Lower leg skin (tissue), 4 donors: ENCODE results near the gene CCDC51. TPM values are rescaled to one million over a fixed set of nuclear protein-coding genes. Genes with fewer than 3 reads are reported as not detected.
"Not testable (repeated sequence)": the region's sequence is repeated elsewhere in the genome, so short reads cannot be mapped to it uniquely, and the experiment has no call there.

Experiments used
- DNase-seq, 2 donors: peaks; one replicate each; pipeline ENCODE4 v3.0.0-alpha.2; 2019; ENCODE audit warnings: low spot score in 2 of 2
- H3K4me3 ChIP-seq: fragments of 200-600 bp; sonication (generic); 2 replicates; pipeline ENCODE4 v1.5.1; 2017; ENCODE audit warnings: mild to moderate bottlenecking, low read depth; ENCODE audit not compliant: poor library complexity, severe bottlenecking
- POLR2A ChIP-seq, 2 donors: fragments of 450-650 bp; IDR thresholded peaks; one replicate each; pipeline ENCODE4 v1.6.1; 2016 to 2017; ENCODE audit warnings: antibody characterized with exemption in 2 of 2, mild to moderate bottlenecking in 1 of 2, moderate library complexity in 1 of 2
- WGBS, 2 donors: methylation state at CpG; one replicate each; pipeline ENCODE4 v1.1.5; 2018; 5-methylcytosine and 5-hydroxymethylcytosine counted together
- intact Hi-C: fragments of 100-400 bp; cut with DNase I; formaldehyde crosslinking; loops from one replicate; pipeline ENCODE4 v1.15.0; 2023; ENCODE audit warnings: low total_unique reads
- total RNA-seq, 4 donors: library from RNA; depleted of rRNA; stranded (reverse); fragments of >200 nt; gene quantifications; one replicate each; pipeline ENCODE4 v1.1.0, GENCODE V29; 2016
- TF ChIP-seq, protein P1 (sequence below), 3 donors: fragments of 450-650 bp; IDR thresholded peaks; one replicate each; pipeline ENCODE4 v1.5.1; 2016; ENCODE audit warnings: antibody characterized with exemption in 3 of 3, mild to moderate bottlenecking in 3 of 3, moderate library complexity in 2 of 3

The CCDC51 gene
- total RNA-seq, 4 donors from 2014 or later = 6.7 to 17.1 (median 11.6) TPM

DNA sequence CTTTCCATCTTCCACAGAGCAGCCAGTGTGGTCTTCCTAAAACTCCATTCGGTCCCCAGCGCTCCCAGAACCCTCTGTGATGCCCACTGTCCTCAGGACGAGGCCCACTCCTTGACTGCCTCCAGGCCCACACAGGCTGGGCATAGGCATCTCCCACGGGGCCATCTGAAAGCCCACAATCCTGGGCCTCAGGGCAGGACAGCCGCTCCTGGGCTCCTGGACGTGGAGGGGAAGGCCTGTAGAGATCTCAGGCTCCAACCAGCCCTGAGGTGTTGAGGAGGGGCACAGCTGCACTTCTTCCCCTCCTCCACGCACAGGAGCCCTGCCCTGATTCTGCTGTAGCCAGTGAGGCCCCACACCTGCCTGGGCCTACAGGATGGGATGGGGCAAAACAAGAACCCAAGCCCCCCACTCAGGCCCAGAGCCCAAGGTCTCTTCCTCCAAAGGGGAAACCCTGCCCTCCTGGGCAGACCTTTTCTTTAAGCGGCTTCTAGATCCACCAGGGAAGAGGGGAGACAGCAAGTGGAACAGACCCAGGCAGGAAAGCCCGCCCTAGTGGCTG, 38.1 kb upstream of the CCDC51 start:
- no peak for DNase-seq
- TF ChIP-seq, protein P1, sequence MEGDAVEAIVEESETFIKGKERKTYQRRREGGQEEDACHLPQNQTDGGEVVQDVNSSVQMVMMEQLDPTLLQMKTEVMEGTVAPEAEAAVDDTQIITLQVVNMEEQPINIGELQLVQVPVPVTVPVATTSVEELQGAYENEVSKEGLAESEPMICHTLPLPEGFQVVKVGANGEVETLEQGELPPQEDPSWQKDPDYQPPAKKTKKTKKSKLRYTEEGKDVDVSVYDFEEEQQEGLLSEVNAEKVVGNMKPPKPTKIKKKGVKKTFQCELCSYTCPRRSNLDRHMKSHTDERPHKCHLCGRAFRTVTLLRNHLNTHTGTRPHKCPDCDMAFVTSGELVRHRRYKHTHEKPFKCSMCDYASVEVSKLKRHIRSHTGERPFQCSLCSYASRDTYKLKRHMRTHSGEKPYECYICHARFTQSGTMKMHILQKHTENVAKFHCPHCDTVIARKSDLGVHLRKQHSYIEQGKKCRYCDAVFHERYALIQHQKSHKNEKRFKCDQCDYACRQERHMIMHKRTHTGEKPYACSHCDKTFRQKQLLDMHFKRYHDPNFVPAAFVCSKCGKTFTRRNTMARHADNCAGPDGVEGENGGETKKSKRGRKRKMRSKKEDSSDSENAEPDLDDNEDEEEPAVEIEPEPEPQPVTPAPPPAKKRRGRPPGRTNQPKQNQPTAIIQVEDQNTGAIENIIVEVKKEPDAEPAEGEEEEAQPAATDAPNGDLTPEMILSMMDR (IDR thresholded peaks at IDR 0.05) = no peak
- TF ChIP-seq POLR2A (IDR thresholded peaks at IDR 0.05) = no peak
- WGBS, 2 donors = 85 to 91% methylated on average over 9 of the region's 9 CpGs
- H3K4me3 ChIP-seq = no peak overlapping the region
- intact Hi-C loops = no loop called here

DNA sequence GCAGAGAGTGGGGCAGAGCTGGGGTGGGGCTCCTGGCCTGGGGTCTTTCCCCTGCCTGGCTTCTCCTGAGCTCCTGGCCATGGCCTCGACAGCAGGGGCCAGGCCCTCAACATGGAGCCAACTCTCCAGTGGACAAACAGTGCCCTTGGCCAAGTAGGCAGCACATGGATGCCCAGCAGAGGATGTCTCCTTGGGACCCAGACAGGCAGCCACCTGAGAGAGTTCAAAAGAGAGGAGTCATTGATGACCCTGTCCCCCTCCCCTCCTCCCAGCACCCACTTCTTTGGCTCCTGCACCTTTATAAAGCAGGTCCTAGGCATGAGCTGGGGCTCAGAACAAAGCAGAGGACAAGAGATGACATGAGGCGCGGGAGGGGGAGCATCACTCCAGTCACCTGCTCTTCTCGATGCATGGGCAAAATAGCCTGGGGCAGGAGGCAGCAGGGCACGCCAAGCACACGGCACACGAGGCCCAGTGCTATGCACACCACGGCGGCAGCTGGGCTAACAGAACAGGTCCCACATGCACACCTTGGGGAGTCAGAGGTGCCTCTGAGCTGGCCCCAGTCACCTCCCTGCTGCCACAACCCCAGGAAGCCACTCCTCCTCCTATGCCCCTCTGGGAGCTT, 36.6 kb upstream of the CCDC51 start:
- intact Hi-C loops = no loop called here
- DNase-seq = no peak
- H3K4me3 ChIP-seq = no peak overlapping the region
- 74 to 79% methylated on average over 9 of the region's 9 CpGs for WGBS, 2 donors
- TF ChIP-seq, protein P1 (IDR thresholded peaks at IDR 0.05) = no peak
- no peak for TF ChIP-seq POLR2A (IDR thresholded peaks at IDR 0.05)

- DNase-seq = no peak
Observed at GRCh38 chr3:48475188-48475587, 35.3 kb upstream of the CCDC51 start.

GRCh38 chr3:48474619-48475018, 34.7 kb upstream of the CCDC51 start:
- no peak for DNase-seq
- 68 to 84% methylated on average over 4 of the region's 4 CpGs for WGBS, 2 donors
- no peak overlapping the region for H3K4me3 ChIP-seq
- intact Hi-C loops = no loop called here
- TF ChIP-seq, protein P1 (IDR thresholded peaks at IDR 0.05) = no peak
- no peak for TF ChIP-seq POLR2A (IDR thresholded peaks at IDR 0.05)

More at GRCh38 chr3:48475188-48475587, 35.3 kb upstream of the CCDC51 start:
- intact Hi-C loops = no loop called here
- TF ChIP-seq, protein P1 (IDR thresholded peaks at IDR 0.05) = no peak
- TF ChIP-seq POLR2A (IDR thresholded peaks at IDR 0.05) = no peak
- WGBS, 2 donors = 76 to 86% methylated on average over 11 of the region's 11 CpGs
- no peak overlapping the region for H3K4me3 ChIP-seq

GRCh38 chr3:48474031-48474430, 34.1 kb upstream of the CCDC51 start:
- DNase-seq, intact Hi-C loops, H3K4me3 ChIP-seq: not testable (repeated sequence)
- 89 to 92% methylated on average over 4 of the region's 4 CpGs for WGBS, 2 donors

DNA sequence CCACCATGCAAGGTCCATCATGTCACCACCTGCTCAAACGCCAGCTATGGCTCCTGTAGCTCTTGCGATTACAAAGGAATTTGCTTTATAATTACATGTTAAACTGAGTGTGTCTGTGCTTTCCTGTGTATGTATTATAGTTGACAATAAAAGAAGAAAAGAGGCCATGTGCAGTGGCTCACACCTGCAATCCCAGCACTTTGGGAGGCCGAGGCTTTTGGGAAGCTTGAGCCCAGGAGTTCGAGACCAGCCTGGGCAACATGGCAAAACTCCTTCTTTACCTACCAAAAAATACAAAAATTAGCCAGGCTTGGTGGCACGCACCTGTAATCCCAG, 33.7 kb upstream of the CCDC51 start:
- TF ChIP-seq, protein P1 (IDR thresholded peaks at IDR 0.05) = no peak
- no peak for TF ChIP-seq POLR2A (IDR thresholded peaks at IDR 0.05)
- WGBS, 2 donors = 69 to 75% methylated on average over 5 of the region's 5 CpGs
- intact Hi-C loops = no loop called here
- DNase-seq = no peak
- no peak overlapping the region for H3K4me3 ChIP-seq
